HG03520 (cell line): ENCODE results near the gene MFSD12.
"Not testable (repeated sequence)": the region's sequence is repeated elsewhere in the genome, so short reads cannot be mapped to it uniquely, and the experiment has no call there.

Experiments
- ATAC-seq: cut with Tn5 transposase; IDR thresholded peaks from one replicate; pipeline ENCODE4 v1.9.1; 2021; ENCODE audit warnings: mild to moderate bottlenecking, moderate library complexity; ENCODE audit not compliant: unreplicated experiment

The MFSD12 gene

GRCh38 chr19:3510727-3511126 lies 46.7 kb downstream of the MFSD12 start:
- ATAC-seq = no peak

DNA sequence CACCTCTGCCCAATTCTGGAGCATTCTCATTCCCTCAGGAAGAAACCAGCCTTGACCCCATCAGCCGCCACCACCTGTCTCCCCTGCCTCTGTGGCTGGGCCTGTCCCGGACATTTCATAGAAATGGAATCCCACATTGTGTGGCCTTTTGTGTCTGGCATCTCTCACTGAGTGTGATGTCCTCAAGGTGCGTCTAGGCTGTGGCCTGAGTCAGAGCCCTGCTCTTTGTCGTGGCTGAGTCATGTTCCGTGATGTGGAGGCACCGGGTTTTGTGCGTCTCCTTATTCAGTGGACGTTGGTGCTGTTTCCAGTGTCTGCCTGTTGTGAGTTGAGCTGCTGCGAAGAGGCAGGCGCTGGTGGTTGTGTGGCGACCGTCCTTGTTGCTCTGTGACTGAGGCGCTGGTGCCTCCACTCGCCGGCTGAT lies 47.8 kb downstream of the MFSD12 start:
- ATAC-seq = no peak

GRCh38 chr19:3508771-3509535 lies 48.4 kb downstream of the MFSD12 start:
- no peak for ATAC-seq

- ATAC-seq = not testable (repeated sequence)
These were observed 49.2 kb downstream of the MFSD12 start for GRCh38 chr19:3508121-3508661.

- no peak for ATAC-seq
These were observed 49.8 kb downstream of the MFSD12 start for GRCh38 chr19:3507371-3508120.

- peak; percentile 22 for ATAC-seq
These were observed 50.7 kb downstream of the MFSD12 start for GRCh38 chr19:3506384-3507340.

DNA sequence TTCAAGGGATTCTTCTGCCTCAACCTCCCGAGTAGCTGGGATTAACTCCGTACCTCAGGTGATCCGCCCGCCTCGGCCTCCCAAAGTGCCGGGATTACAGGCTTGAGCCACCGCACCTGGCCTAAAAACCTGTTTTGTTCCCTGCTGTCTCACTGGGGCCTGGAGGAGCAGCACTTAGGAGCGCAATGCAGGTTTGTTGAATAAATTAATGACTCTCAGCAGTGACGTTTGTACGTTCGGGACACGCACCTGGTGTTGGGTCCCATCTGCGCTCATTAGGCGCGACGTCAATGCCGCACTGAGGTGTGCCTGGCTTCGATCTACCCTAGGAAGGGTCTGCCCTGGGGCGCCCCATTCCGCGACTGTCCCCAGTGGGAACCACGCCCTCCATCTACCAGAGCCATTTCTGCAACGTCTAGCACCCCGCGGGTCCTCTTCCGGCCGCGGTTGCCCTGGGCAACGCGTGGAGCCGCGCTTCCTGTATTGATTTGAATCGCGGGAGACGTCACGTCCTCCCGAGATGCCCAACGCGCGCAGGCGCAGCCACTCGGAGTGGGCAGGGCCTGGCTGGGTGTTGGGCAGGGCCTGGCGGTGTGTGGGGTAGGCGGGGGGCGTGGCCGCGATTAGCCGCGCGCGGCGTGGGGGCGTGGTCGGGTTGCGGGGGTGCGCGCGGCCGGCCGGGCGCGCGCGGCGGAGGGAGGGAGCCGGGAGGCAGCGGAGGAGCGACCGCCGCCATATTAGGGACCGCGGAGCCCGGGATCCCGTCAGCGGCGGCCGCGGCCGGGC lies 51.6 kb downstream of the MFSD12 start, which contains the start of gene FZR1:
TSS of gene FZR1 (plus strand) at position 714 of the 786 bp plus-strand sequence. CDS start 16,679 bp downstream, outside the sequence.
- ATAC-seq = peak; percentile 85

DNA sequence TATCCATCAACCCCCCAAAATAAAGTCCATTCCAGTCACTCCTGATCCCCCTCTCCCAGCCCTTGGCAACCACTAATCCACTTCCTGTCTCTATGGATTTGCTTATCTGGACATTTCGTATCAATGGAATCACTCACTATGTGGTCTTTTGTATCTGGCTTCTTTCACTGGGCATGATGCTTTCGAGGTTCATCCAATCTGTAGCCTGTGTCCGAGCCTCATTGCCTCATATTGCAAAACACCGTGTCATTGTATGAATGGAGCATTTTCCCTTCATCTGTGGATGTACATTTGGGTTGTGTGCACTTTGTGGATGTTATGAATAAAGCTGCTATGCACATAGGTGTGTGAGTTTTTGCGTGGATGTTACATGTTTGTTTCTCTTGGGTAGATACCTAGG lies 52.7 kb downstream of the MFSD12 start:
- ATAC-seq = no peak

DNA sequence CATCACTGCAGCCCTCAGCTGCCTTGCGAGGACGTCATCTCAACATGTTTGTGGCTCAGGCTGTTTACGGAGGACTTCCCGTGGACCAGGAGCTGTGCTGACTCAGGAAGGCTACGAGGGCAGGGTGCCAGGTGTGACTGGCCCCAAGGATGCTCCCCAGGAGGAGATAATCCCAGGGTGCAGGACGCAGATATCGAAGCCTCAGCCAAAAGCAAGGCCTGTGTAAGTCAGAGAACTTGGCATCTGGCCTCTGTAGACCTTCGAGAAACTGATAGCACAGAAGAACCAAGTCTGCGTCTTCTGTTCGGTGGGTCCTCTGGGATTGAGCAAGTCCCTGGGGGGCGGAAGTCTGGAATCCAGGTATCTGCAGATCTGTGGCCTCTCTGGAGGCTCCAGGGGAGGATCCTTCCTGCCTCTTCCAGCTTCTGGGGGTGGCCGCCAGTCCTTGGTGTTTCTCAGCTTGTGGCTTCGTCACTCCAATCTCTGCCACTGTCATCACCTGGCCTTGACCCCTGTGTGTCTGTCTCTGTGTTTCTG lies 54.3 kb downstream of the MFSD12 start:
- ATAC-seq = no peak

GRCh38 chr19:3501780-3502179 lies 55.6 kb downstream of the MFSD12 start:
- no peak for ATAC-seq

DNA sequence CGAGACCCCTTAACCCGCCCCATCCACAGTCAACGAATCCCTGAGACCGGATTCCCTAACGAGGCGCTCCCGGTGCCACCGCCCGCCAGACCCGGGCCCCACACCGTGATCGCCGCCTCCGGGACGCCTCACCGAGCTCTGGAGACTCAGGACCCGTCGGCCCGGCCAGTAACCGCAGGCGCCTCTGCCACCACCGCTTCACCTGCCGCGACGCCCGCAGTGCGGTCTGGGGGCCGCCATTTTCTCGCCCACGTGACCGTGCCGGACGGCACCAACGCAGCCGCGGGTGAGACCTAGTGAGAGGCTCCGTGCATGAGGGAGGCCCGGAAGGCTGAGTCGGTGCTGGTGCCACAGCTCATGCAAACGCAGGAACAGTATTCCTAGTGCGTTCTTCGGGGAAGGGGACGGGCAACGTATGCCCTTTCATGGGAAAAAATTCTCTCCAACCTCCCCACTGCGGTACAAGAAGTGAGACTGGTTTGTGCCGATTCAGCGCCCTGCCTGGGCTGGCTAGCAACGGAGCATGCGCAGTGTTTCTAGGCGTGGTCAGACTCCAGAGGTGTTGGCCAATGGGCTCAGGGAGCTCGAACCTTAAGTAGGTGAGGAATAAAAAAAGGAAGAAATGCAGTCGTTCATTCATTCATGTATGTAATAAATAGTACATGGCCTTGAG lies 56.8 kb downstream of the MFSD12 start, which contains the start of gene DOHH:
TSS of gene DOHH (minus strand) at position 246 of the 673 bp plus-strand sequence. CDS start 3,860 bp downstream, outside the sequence.
- peak; percentile 74 for ATAC-seq

DNA sequence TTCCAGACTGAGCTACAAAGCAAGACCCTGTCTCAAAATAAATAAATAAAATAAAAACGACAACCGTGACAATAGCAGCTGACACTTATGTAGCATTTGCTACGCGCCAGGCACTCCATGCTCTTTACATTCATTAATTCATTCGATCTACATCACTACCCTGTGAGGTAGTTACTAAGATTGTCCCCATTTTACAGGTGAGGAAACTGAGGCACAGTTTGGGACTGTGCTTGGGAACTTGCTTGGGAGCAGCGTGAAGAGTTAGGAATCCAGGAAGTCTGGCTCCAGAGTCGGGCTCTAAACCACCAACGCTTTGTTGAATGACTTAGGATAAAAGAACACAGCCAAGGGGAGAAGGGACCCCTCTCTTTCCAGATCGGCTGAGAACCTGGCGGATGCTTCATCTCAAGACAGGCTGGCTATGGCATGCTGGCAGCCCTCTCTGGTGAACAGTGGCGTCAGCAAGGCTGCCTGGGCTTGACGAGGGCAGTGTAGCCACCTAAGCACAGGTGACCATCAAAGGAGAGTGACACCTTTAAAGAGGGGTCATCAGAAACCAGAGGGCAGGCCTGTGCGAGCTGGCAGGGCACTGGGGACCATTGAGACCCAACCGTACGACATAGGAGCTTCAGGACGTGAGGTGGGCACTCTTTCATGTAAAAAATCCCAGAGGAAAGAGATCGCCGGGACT lies 57.5 kb downstream of the MFSD12 start:
- no peak for ATAC-seq

GRCh38 chr19:3497757-3498520 lies 59.4 kb downstream of the MFSD12 start:
- ATAC-seq = no peak

DNA sequence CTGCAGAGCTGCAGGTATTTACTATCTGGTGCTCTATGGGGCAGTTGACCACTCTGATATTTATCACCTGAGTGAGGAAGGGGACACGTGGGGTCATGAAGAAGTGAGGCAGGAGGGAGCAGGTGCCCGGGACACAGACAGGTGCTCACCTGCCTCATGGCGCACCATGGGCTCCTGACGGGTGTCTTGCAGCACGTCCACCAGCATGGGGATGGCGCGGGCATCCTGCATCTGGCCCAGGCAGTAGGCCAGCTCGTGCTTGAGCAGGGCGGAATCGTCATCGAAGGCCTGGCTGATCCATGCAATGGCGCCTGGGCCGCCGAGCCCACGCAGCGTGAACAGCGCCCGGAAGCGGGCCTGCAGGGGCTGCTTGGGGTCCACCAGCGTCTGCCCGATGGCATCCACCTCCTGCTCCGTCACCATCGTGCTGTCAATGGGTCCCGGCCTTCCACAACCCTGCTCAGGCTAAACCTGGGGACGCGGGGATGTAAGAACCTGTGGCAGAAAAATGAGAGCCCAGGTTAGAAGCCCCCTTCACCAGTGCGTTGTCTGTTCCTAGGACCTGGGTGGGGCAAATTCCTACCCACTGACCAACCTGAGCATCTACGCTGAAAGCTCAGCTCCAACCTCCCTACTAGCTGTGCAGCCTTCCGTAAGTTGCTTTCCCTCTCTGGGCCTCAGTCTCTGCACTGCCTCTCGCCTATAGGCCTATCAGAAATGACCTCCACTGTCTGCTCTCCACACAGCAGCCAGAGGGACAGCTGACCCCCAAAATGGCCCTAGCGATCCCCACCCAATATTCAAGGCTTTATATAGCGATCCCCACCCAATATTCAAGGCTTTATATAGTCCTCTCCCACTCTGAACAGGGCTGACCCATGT lies 60.8 kb downstream of the MFSD12 start:
- ATAC-seq = no peak

DNA sequence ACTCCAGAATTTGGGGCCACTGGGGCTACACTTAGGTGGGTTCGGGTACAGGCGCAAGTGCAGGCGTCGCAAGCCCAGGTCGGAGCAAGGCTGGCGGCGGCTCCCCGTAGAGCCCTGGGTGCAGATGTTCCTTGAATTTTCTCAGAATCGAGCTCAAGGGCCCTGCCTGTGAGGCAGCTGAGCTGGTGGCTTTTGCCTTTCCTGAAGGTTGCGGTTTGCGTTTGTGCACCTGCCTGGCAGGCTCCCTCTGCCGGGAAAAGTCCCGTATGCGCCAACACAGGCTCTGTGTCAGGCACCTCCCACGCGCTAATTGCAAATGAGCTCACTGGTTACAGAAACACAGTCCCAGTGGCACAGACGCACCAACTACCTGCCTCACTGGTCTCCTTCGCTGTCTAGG lies 62.8 kb downstream of the MFSD12 start:
- ATAC-seq = no peak
